ENCODE data around the gene TSPAN5.

The TSPAN5 gene

GRCh38 chr4:98615991-98616390 lies 42.4 kb downstream of the TSPAN5 start:
- DNase-seq: no peak

GRCh38 chr4:98614662-98615061 lies 43.7 kb downstream of the TSPAN5 start:
- no peak for DNase-seq

- no peak for DNase-seq
Observed at GRCh38 chr4:98614094-98614493, 44.3 kb downstream of the TSPAN5 start.

GRCh38 chr4:98613453-98614075 lies 44.8 kb downstream of the TSPAN5 start:
- no peak for DNase-seq

- no peak for DNase-seq
Observed at GRCh38 chr4:98612318-98613250, 45.8 kb downstream of the TSPAN5 start.

GRCh38 chr4:98611677-98612317 lies 46.6 kb downstream of the TSPAN5 start:
- DNase-seq: no peak

- DNase-seq: no peak
Observed at GRCh38 chr4:98610926-98611676, 47.3 kb downstream of the TSPAN5 start.

GRCh38 chr4:98610431-98610830 lies 48.0 kb downstream of the TSPAN5 start:
- DNase-seq: no peak

GRCh38 chr4:98609934-98610333 lies 48.5 kb downstream of the TSPAN5 start:
- DNase-seq: no peak

GRCh38 chr4:98608356-98608755 lies 50.1 kb downstream of the TSPAN5 start:
- DNase-seq: no peak

GRCh38 chr4:98606894-98607293 lies 51.5 kb downstream of the TSPAN5 start:
- DNase-seq: no peak

GRCh38 chr4:98605216-98605615 lies 53.2 kb downstream of the TSPAN5 start:
- no peak for DNase-seq

GRCh38 chr4:98604723-98605122 lies 53.7 kb downstream of the TSPAN5 start:
- DNase-seq: no peak

GRCh38 chr4:98603683-98604521 lies 54.5 kb downstream of the TSPAN5 start:
- no peak for DNase-seq

GRCh38 chr4:98602270-98602669 lies 56.1 kb downstream of the TSPAN5 start:
- no peak for DNase-seq

- DNase-seq: peak; percentile 24
Observed at GRCh38 chr4:98601708-98602107, 56.7 kb downstream of the TSPAN5 start.

- DNase-seq: no peak
Observed at GRCh38 chr4:98599617-98600205, 58.7 kb downstream of the TSPAN5 start.

- no peak for DNase-seq
Observed at GRCh38 chr4:98586962-98587354, 71.5 kb downstream of the TSPAN5 start.

- DNase-seq: no peak
Observed at GRCh38 chr4:98586291-98586961, 72.0 kb downstream of the TSPAN5 start.

GRCh38 chr4:98585596-98585995 lies 72.8 kb downstream of the TSPAN5 start:
- DNase-seq: no peak

- no peak for DNase-seq
Observed at GRCh38 chr4:98584265-98584664, 74.1 kb downstream of the TSPAN5 start.

Data from CD4-positive, alpha-beta T cell treated with Interleukin-21 for 1 hour (primary cell).